ENCODE results near the gene FOXP1. TPM values are rescaled to one million over a fixed set of nuclear protein-coding genes. Genes with fewer than 3 reads are reported as not detected.

FOXP1 gene
- total RNA-seq, 1 donor from 2014 or later = 110 TPM

GRCh38 chr3:71497971-71498444 is 85.5 kb downstream of the FOXP1 start:
- DNase-seq = no peak
- Mint-ChIP-seq H3K9me3 (peaks cover 5% of the 10 kb centered on the region), H3K4me1 (peaks cover 48% of the 10 kb centered on the region), H3K4me3 (no peak overlapping the region), H3K27ac (no peak overlapping the region), H3K36me3 (ENCODE audit: low read depth) (peaks cover under 1% of the 10 kb centered on the region), H3K27me3 (peaks cover 4% of the 10 kb centered on the region)
- intact Hi-C loops (cut with micrococcal nuclease) = loop anchor here (5.0 to 10.0 kb wide), 3 partner anchors 84 to 271 kb away; partner anchors contain the start of gene FOXP1

GRCh38 chr3:71497367-71497897 is 86.1 kb downstream of the FOXP1 start:
- Mint-ChIP-seq H3K4me3 (no peak overlapping the region), H3K9me3 (peaks cover 11% of the 10 kb centered on the region), H3K27ac (no peak overlapping the region), H3K27me3 (peaks cover 4% of the 10 kb centered on the region), H3K4me1 (peaks cover 51% of the 10 kb centered on the region), H3K36me3 (ENCODE audit: low read depth) (peaks cover 6% of the 10 kb centered on the region)
- intact Hi-C loops (cut with micrococcal nuclease) = loop anchor here (5.0 to 10.0 kb wide), 3 partner anchors 85 to 270 kb away; partner anchors contain the start of gene FOXP1
- no peak for DNase-seq

GRCh38 chr3:71495708-71496472 is 87.6 kb downstream of the FOXP1 start:
- Mint-ChIP-seq H3K9me3 (peaks cover 20% of the 10 kb centered on the region), H3K27me3 (peaks cover 4% of the 10 kb centered on the region), H3K4me3 (peak overlapping the region; percentile 71), H3K36me3 (ENCODE audit: low read depth) (peaks cover 15% of the 10 kb centered on the region), H3K27ac (peak overlapping the region; percentile 81), H3K4me1 (peaks cover 50% of the 10 kb centered on the region)
- intact Hi-C loops (cut with micrococcal nuclease) = loop anchor here (2.0 to 10.0 kb wide), 4 partner anchors 51 to 269 kb away; partner anchors contain the start of gene FOXP1
- DNase-seq = peak; percentile 77

- Mint-ChIP-seq H3K36me3 (ENCODE audit: low read depth) (peaks cover 21% of the 10 kb centered on the region), H3K27me3 (no peaks in the 10 kb centered on the region)
These were observed 89.3 kb downstream of the FOXP1 start for GRCh38 chr3:71494212-71494611.

GRCh38 chr3:71492974-71493771 is 90.4 kb downstream of the FOXP1 start:
- peak; percentile 80 for DNase-seq
- Mint-ChIP-seq H3K27me3 (no peaks in the 10 kb centered on the region), H3K4me3 (peak overlapping the region; percentile 84), H3K9me3 (peaks cover 21% of the 10 kb centered on the region), H3K27ac (peak overlapping the region; percentile 94), H3K36me3 (ENCODE audit: low read depth) (peaks cover 21% of the 10 kb centered on the region), H3K4me1 (peaks cover 61% of the 10 kb centered on the region)
- intact Hi-C loops (cut with micrococcal nuclease) = loop anchor here (2.0 to 10.0 kb wide), 6 partner anchors 14 to 481 kb away; no protein-coding TSS in a partner anchor

More at GRCh38 chr3:71494212-71494611, 89.3 kb downstream of the FOXP1 start:
- H3K27ac Mint-ChIP-seq = peak overlapping the region; percentile 71
- peaks cover 21% of the 10 kb centered on the region for H3K9me3 Mint-ChIP-seq
- peak overlapping the region; percentile 23 for H3K4me3 Mint-ChIP-seq
- H3K4me1 Mint-ChIP-seq = peaks cover 52% of the 10 kb centered on the region
- intact Hi-C loops (cut with micrococcal nuclease) = loop anchor here (2.0 to 10.0 kb wide), 5 partner anchors 49 to 482 kb away; no protein-coding TSS in a partner anchor
- peak; percentile 62 for DNase-seq

- Mint-ChIP-seq H3K27ac (peak overlapping the region; percentile 94), H3K4me3 (peak overlapping the region; percentile 84), H3K4me1 (peaks cover 61% of the 10 kb centered on the region), H3K9me3 (peaks cover 21% of the 10 kb centered on the region), H3K27me3 (no peaks in the 10 kb centered on the region), H3K36me3 (ENCODE audit: low read depth) (peaks cover 21% of the 10 kb centered on the region)
- no peak for DNase-seq
- intact Hi-C loops (cut with micrococcal nuclease) = loop anchor here (2.0 to 10.0 kb wide), 6 partner anchors 14 to 480 kb away; no protein-coding TSS in a partner anchor
These were observed 91.0 kb downstream of the FOXP1 start for GRCh38 chr3:71492566-71492965.

GRCh38 chr3:71491154-71491752 is 92.3 kb downstream of the FOXP1 start:
- Mint-ChIP-seq H3K4me3 (no peak overlapping the region), H3K9me3 (peaks cover 21% of the 10 kb centered on the region), H3K4me1 (peaks cover 62% of the 10 kb centered on the region), H3K36me3 (ENCODE audit: low read depth) (peaks cover 21% of the 10 kb centered on the region), H3K27ac (no peak overlapping the region), H3K27me3 (no peaks in the 10 kb centered on the region)
- intact Hi-C loops (cut with micrococcal nuclease) = loop anchor here (5.0 to 10.0 kb wide), 4 partner anchors 96 to 479 kb away; no protein-coding TSS in a partner anchor
- DNase-seq = no peak

GRCh38 chr3:71490692-71491091 is 92.8 kb downstream of the FOXP1 start:
- Mint-ChIP-seq H3K4me3 (no peak overlapping the region), H3K27me3 (no peaks in the 10 kb centered on the region), H3K4me1 (peaks cover 60% of the 10 kb centered on the region), H3K36me3 (ENCODE audit: low read depth) (peaks cover 21% of the 10 kb centered on the region), H3K27ac (no peak overlapping the region), H3K9me3 (peaks cover 21% of the 10 kb centered on the region)
- DNase-seq = no peak
- intact Hi-C loops (cut with micrococcal nuclease) = loop anchor here (5.0 to 10.0 kb wide), 4 partner anchors 96 to 478 kb away; no protein-coding TSS in a partner anchor

GRCh38 chr3:71489315-71489761 is 94.2 kb downstream of the FOXP1 start:
- H3K9me3 Mint-ChIP-seq = peaks cover 21% of the 10 kb centered on the region
- intact Hi-C loops (cut with micrococcal nuclease) = no loop called here
- H3K4me3 Mint-ChIP-seq = peak overlapping the region; percentile 37
- peak; percentile 68 for DNase-seq
- H3K27ac Mint-ChIP-seq = peak overlapping the region; percentile 68
- peaks cover 21% of the 10 kb centered on the region for H3K36me3 Mint-ChIP-seq (ENCODE audit: low read depth)
- H3K4me1 Mint-ChIP-seq = peaks cover 57% of the 10 kb centered on the region
- H3K27me3 Mint-ChIP-seq = no peaks in the 10 kb centered on the region

- peaks cover 54% of the 10 kb centered on the region for H3K4me1 Mint-ChIP-seq
- intact Hi-C loops (cut with micrococcal nuclease) = no loop called here
- no peak for DNase-seq
- H3K36me3 Mint-ChIP-seq (ENCODE audit: low read depth) = peaks cover 21% of the 10 kb centered on the region
- peak overlapping the region; percentile 37 for H3K4me3 Mint-ChIP-seq
- peaks cover 21% of the 10 kb centered on the region for H3K9me3 Mint-ChIP-seq
- H3K27me3 Mint-ChIP-seq = no peaks in the 10 kb centered on the region
- peak overlapping the region; percentile 68 for H3K27ac Mint-ChIP-seq
These were observed 94.6 kb downstream of the FOXP1 start for GRCh38 chr3:71488882-71489281.

- H3K36me3 Mint-ChIP-seq (ENCODE audit: low read depth) = peaks cover 21% of the 10 kb centered on the region
- DNase-seq = no peak
- intact Hi-C loops (cut with micrococcal nuclease) = no loop called here
- peak overlapping the region; percentile 67 for H3K27ac Mint-ChIP-seq
- H3K27me3 Mint-ChIP-seq = no peaks in the 10 kb centered on the region
- H3K9me3 Mint-ChIP-seq = peaks cover 21% of the 10 kb centered on the region
- peak overlapping the region; percentile 51 for H3K4me3 Mint-ChIP-seq
- peaks cover 52% of the 10 kb centered on the region for H3K4me1 Mint-ChIP-seq
These were observed 95.1 kb downstream of the FOXP1 start for GRCh38 chr3:71488391-71488809.

- DNase-seq = no peak
- H3K27me3 Mint-ChIP-seq = no peaks in the 10 kb centered on the region
- peaks cover 15% of the 10 kb centered on the region for H3K36me3 Mint-ChIP-seq (ENCODE audit: low read depth)
- H3K27ac Mint-ChIP-seq = peak overlapping the region; percentile 64
- peaks cover 14% of the 10 kb centered on the region for H3K9me3 Mint-ChIP-seq
- H3K4me3 Mint-ChIP-seq = peak overlapping the region; percentile 42
- intact Hi-C loops (cut with micrococcal nuclease) = no loop called here
- H3K4me1 Mint-ChIP-seq = peaks cover 44% of the 10 kb centered on the region
These were observed 96.1 kb downstream of the FOXP1 start for GRCh38 chr3:71487418-71487817.

GRCh38 chr3:71486831-71487230 is 96.7 kb downstream of the FOXP1 start:
- DNase-seq = peak; percentile 76

More at GRCh38 chr3:71486831-71487230, 96.7 kb downstream of the FOXP1 start:
- H3K9me3 Mint-ChIP-seq = peaks cover 12% of the 10 kb centered on the region
- peaks cover 14% of the 10 kb centered on the region for H3K36me3 Mint-ChIP-seq (ENCODE audit: low read depth)
- H3K27ac Mint-ChIP-seq = peak overlapping the region; percentile 64
- H3K4me1 Mint-ChIP-seq = peaks cover 45% of the 10 kb centered on the region
- H3K4me3 Mint-ChIP-seq = peak overlapping the region; percentile 42
- intact Hi-C loops (cut with micrococcal nuclease) = no loop called here
- H3K27me3 Mint-ChIP-seq = no peaks in the 10 kb centered on the region
